H1 (cell line): ENCODE results near the gene NFIX.

ENCODE experiments used
- CTCF ChIP-seq, 3 experiments: IDR thresholded peaks; 1 replicate in 2 of 3; 2 replicates in 1 of 3; pipeline versions ENCODE4 v1.5.1 to v1.6.1; 2011; ENCODE audit warnings: low read length in 3 of 3, mild to moderate bottlenecking in 3 of 3, inconsistent platforms in 2 of 3, low read depth in 1 of 3, moderate library complexity in 1 of 3; ENCODE audit not compliant: insufficient read depth in 1 of 3; ENCODE audit errors: control extremely low read depth in 1 of 3
- NRF1 ChIP-seq: IDR thresholded peaks from 2 replicates; pipeline ENCODE4 v1.6.1; 2011; ENCODE audit warnings: mild to moderate bottlenecking, low read depth, low read length, improper control_type of control experiment
- POLR2A ChIP-seq, 2 experiments: IDR thresholded peaks; 1 replicate in 1 of 2; 2 replicates in 1 of 2; pipeline ENCODE4 v1.6.1; 2011; ENCODE audit warnings: low read depth in 2 of 2, low read length in 2 of 2, mild to moderate bottlenecking in 2 of 2; ENCODE audit errors: control extremely low read depth in 1 of 2
- RAD21 ChIP-seq, 2 experiments: IDR thresholded peaks in 1 of 2; conservative IDR thresholded peaks in 1 of 2; 2 replicates each; pipeline ENCODE4 v1.6.1; 2011; ENCODE audit warnings: low read depth in 2 of 2, low read length in 2 of 2, improper control_type of control experiment in 1 of 2, inconsistent platforms in 1 of 2, mild to moderate bottlenecking in 1 of 2, moderate library complexity in 1 of 2
- RBBP5 ChIP-seq: IDR thresholded peaks from 2 replicates; pipeline ENCODE4 v1.7.1; 2012; ENCODE audit warnings: low read depth, mild to moderate bottlenecking, inconsistent platforms, low read length, moderate library complexity, borderline replicate concordance
- YY1 ChIP-seq: IDR thresholded peaks from 2 replicates; pipeline ENCODE4 v1.6.1; 2011; ENCODE audit warnings: low read depth, mild to moderate bottlenecking, low read length
- ZNF274 ChIP-seq: IDR thresholded peaks from 2 replicates; pipeline ENCODE4 v1.7.0; 2012; ENCODE audit warnings: low read length, borderline replicate concordance; ENCODE audit errors: extremely low read depth

DNA sequence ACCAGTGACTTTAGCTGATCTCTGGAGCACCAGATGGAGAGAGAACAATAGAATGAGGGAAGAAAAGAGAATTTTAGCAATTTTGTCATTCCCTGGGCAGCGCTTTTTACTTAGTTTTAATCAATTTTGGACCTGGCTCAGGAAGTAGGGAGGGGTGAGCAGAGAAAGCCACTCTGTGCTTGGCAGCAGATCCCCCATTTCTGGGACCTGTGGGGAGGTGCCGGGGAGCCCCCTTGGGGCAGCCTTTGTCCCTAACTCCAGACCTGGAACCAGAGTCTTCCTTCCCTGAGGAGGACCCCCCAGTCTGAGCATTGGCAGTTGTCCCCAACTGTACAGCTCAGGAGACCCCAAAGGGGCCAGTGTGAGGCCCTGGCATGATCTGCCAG lies 96.9 kb downstream of the NFIX start:
- TF ChIP-seq YY1 = no peak
- no peak for TF ChIP-seq POLR2A (IDR thresholded peaks at IDR 0.05; ENCODE audit: control extremely low read depth in 1 of 2, low read depth in 2 of 2, low read length in 2 of 2)
- TF ChIP-seq RBBP5 = no peak
- TF ChIP-seq RAD21 (IDR thresholded peaks at IDR 0.05 in 1 of 2, conservative IDR thresholded peaks at IDR 0.05 in 1 of 2; ENCODE audit: low read depth in 2 of 2, low read length in 2 of 2) = no peak
- TF ChIP-seq ZNF274 = no peak
- no peak for TF ChIP-seq CTCF (IDR thresholded peaks at IDR 0.05; ENCODE audit: control extremely low read depth in 1 of 3, insufficient read depth in 1 of 3, low read depth in 1 of 3, low read length in 3 of 3)
- TF ChIP-seq NRF1 = no peak
